ENCODE results near the gene TCF12. TPM values are rescaled to one million over a fixed set of nuclear protein-coding genes. Genes with fewer than 3 reads are reported as not detected.

TCF12 gene
- total RNA-seq, 1 experiment from 2014 or later = 76.7 TPM

DNA sequence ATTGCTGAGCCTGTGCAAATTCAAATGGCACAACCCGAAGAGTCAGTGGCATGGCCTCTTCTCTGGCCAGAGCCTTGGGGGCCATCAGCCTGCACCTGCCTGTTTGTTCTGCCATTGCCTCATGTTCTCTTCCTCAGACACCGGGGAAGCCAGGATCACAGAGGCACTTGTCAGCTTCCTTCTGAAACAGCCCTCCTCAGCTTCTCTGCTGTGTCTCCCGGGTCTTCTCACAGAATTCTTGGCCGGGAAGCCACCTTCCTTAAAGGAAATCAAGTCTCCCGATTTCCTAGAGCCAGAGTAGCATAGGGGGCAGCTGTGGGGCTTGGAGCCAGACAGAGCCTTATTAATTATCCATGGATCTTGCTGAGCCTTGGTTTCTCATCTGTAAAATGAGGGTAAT is 410.5 kb downstream of the TCF12 start:
- H3K4me1 ChIP-seq (ENCODE audit: insufficient read depth, low read length) = no peaks in the 10 kb centered on the region
- TF ChIP-seq, protein P1, sequence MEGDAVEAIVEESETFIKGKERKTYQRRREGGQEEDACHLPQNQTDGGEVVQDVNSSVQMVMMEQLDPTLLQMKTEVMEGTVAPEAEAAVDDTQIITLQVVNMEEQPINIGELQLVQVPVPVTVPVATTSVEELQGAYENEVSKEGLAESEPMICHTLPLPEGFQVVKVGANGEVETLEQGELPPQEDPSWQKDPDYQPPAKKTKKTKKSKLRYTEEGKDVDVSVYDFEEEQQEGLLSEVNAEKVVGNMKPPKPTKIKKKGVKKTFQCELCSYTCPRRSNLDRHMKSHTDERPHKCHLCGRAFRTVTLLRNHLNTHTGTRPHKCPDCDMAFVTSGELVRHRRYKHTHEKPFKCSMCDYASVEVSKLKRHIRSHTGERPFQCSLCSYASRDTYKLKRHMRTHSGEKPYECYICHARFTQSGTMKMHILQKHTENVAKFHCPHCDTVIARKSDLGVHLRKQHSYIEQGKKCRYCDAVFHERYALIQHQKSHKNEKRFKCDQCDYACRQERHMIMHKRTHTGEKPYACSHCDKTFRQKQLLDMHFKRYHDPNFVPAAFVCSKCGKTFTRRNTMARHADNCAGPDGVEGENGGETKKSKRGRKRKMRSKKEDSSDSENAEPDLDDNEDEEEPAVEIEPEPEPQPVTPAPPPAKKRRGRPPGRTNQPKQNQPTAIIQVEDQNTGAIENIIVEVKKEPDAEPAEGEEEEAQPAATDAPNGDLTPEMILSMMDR (conservative IDR thresholded peaks at IDR 0.05) = no peak
- no peak overlapping the region for H4K91ac ChIP-seq (ENCODE audit: insufficient read length, low read depth, low read length)
- H2AK5ac ChIP-seq (ENCODE audit: insufficient read length, low read length) = no peak overlapping the region
- no peaks in the 10 kb centered on the region for H3K79me2 ChIP-seq (ENCODE audit: insufficient read depth, low read length)
- Mint-ChIP-seq H3K4me1 (peaks cover 3 to 28% of the 10 kb centered on the region in 2 experiments; a peak in 3 of 4 replicates), H3K9me3 (no peaks in the 10 kb centered on the region), H3K27me3 (ENCODE audit: low read depth) (no peaks in the 10 kb centered on the region), H3K27ac (no peak overlapping the region), H3K4me3 (no peak overlapping the region), H3K36me3 (ENCODE audit: insufficient read depth in 1 of 3, low read depth in 3 of 3) (no peaks in the 10 kb centered on the region)
- H2BK20ac ChIP-seq (ENCODE audit: low read depth, low read length, poor library complexity, severe bottlenecking) = no peak overlapping the region
- DNase-seq = no peak
- no peak overlapping the region for H2BK12ac ChIP-seq (ENCODE audit: insufficient read length, low read depth, low read length)
- no peak overlapping the region for H3K9ac ChIP-seq (ENCODE audit: extremely low read depth, insufficient read length, low read length)
- no peaks in the 10 kb centered on the region for H3K23me2 ChIP-seq (ENCODE audit: insufficient read length, low read depth, low read length, poor library complexity, severe bottlenecking)
- H3K27me3 ChIP-seq (ENCODE audit: insufficient read depth, low read length) = no peaks in the 10 kb centered on the region
- H2BK5ac ChIP-seq (ENCODE audit: insufficient read length, low read length) = no peak overlapping the region
- H4K5ac ChIP-seq (ENCODE audit: insufficient read length, low read depth, low read length) = no peak overlapping the region
- no peak overlapping the region for H3K4ac ChIP-seq (ENCODE audit: low read depth, low read length)
- no peak overlapping the region for H3K27ac ChIP-seq (ENCODE audit: insufficient read length, low read depth, low read length)
- H3K4me2 ChIP-seq (ENCODE audit: insufficient read depth, insufficient read length, low read length) = no peak overlapping the region
- no peaks in the 10 kb centered on the region for H3K9me3 ChIP-seq (ENCODE audit: control insufficient read depth, low read depth, low read length)
- no peak overlapping the region for H2BK15ac ChIP-seq (ENCODE audit: low read depth, low read length)
- no CpG with 5 or more reads among the region's 5 CpGs for WGBS (ENCODE audit: extremely low coverage, insufficient read length, low lambda C conversion rate)
- H3K56ac ChIP-seq (ENCODE audit: insufficient read length, low read depth, low read length) = no peak overlapping the region
- H2BK120ac ChIP-seq (ENCODE audit: low read depth, low read length, poor library complexity, severe bottlenecking) = no peak overlapping the region
- no peak overlapping the region for H3K18ac ChIP-seq (ENCODE audit: insufficient read length, low read depth, low read length)
- H3K79me1 ChIP-seq (ENCODE audit: insufficient read depth, low read depth, low read length, poor library complexity, severe bottlenecking) = no peaks in the 10 kb centered on the region
- H2AFZ ChIP-seq (ENCODE audit: low read length) = no peak overlapping the region
- H3K23ac ChIP-seq (ENCODE audit: insufficient read length, low read depth, low read length) = no peak overlapping the region
- no peak overlapping the region for H3K14ac ChIP-seq (ENCODE audit: insufficient read depth, low read length)
- no peaks in the 10 kb centered on the region for H4K20me1 ChIP-seq (ENCODE audit: control insufficient read depth, insufficient read depth, insufficient read length)
- H4K8ac ChIP-seq (replicated peaks; ENCODE audit: insufficient read length, low read depth, low read length) = no peak overlapping the region
- H3T11ph ChIP-seq (ENCODE audit: low read length) = no peak overlapping the region

Measured in H9 (cell line).